Measurements from ENCODE around the gene NF1. TPM values are rescaled to one million over a fixed set of nuclear protein-coding genes. Genes with fewer than 3 reads are reported as not detected.

Gene NF1
- total RNA-seq, 2 experiments from 2014 or later = 15.5 to 18.7 TPM

DNA sequence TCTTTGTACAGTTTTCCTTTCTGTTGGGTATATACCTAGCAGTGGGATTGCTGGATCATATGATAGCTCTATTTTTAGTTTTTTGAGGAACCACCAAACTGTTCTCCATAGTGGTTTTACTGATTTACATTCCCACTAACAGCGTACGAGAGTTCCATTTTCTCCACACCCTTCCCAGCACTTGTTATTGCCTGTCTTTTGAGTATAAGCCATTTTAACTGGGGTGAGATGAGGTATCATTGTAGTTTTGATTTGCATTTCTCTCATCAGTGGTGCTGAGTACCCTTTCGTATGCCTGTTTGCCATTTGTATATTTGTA, 220.0 kb downstream of the NF1 start:
- intact Hi-C loops (cut with DNase I, micrococcal nuclease) = loop anchor here (5.0 to 10.0 kb wide), 3 partner anchors 173 to 490 kb away; partner anchors contain the start of gene CRLF3 (in 2 of the 2)
- POLR2A ChIA-PET = interaction anchor here (0.9 to 1.2 kb wide), 3 partner anchors 14 to 173 kb away, joined by 3 to 4 read pairs (median 4); no protein-coding TSS in a partner anchor
- Mint-ChIP-seq H3K9me3 (peaks cover 1% of the 10 kb centered on the region), H3K27me3 (no peaks in the 10 kb centered on the region), H3K36me3 (ENCODE audit: low read depth) (peaks cover 49% of the 10 kb centered on the region), H3K4me3 (peak overlapping the region; percentile 92), H3K27ac (peak overlapping the region; percentile 97), H3K4me1 (ENCODE audit: low read depth) (peaks cover 56% of the 10 kb centered on the region)
- Histone ChIP-seq H3K27ac (ENCODE audit: low read depth in 1 of 2, low read length in 2 of 2) (peak overlapping the region in 1 of 2 donors; percentile 77), H3K4me3 (ENCODE audit: low read length) (no peak overlapping the region), H3K36me3 (ENCODE audit: insufficient read depth, low read length) (no peaks in the 10 kb centered on the region), H3K4me1 (ENCODE audit: insufficient read depth, low read length) (peaks cover 5% of the 10 kb centered on the region), H3K27me3 (ENCODE audit: control insufficient read depth in 1 of 2, insufficient read depth in 2 of 2, low read length in 2 of 2) (no peaks in the 10 kb centered on the region), H3K9me3 (ENCODE audit: control insufficient read depth in 1 of 2, insufficient read depth in 1 of 2, low read length in 2 of 2) (no peaks in the 10 kb centered on the region)
- CTCF ChIA-PET = interaction anchor here (1.3 kb wide), 1 partner anchor 98 kb away, joined by 4 read pairs; no protein-coding TSS in a partner anchor
- DNase-seq (no peak), ATAC-seq (ENCODE audit: poor library complexity) (no peak)
- TF ChIP-seq CTCF (IDR thresholded peaks at IDR 0.05) = no peak

DNA sequence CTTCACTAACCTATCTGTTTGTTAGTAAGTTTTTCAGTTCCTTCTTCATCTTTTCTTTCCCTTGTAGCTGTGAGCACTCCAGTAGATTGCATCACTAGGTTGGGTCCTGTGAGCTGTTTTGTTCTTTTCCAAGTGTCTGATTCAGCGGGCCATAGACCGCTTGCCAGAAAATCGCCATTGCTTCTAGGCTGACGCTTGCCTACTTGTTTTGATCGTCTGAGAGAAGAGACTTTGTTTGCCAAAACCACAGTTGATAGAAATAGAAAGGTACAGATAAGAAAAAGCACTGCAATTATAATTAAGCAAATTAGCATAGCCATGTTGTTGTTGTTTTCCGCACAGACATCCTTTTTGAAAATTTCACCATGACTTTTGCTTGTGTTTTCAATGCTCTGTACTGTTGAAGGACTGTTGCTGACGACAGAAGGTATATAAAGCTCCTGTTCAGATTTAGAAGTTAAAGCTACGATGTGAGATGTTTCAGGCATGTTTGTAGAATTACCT, 223.6 kb downstream of the NF1 start:
- ATAC-seq (ENCODE audit: poor library complexity) (peak; percentile 39), DNase-seq (peak; percentile 32 to 84 (median 61))
- H3K9me3 Mint-ChIP-seq = peaks cover 1% of the 10 kb centered on the region
- H3K27ac Mint-ChIP-seq = peak overlapping the region; percentile 93
- Histone ChIP-seq H3K9me3 (ENCODE audit: control insufficient read depth in 1 of 2, insufficient read depth in 1 of 2, low read length in 2 of 2) (no peaks in the 10 kb centered on the region), H3K36me3 (ENCODE audit: insufficient read depth, low read length) (no peaks in the 10 kb centered on the region), H3K27me3 (ENCODE audit: control insufficient read depth in 1 of 2, insufficient read depth in 2 of 2, low read length in 2 of 2) (no peaks in the 10 kb centered on the region), H3K27ac (ENCODE audit: low read depth in 1 of 2, low read length in 2 of 2) (peak overlapping the region; percentile 83 to 87), H3K4me1 (ENCODE audit: insufficient read depth, low read length) (peaks cover 12% of the 10 kb centered on the region), H3K4me3 (ENCODE audit: low read length) (peak overlapping the region; percentile 82)
- peak overlapping the region; percentile 91 for H3K4me3 Mint-ChIP-seq
- no peak for TF ChIP-seq CTCF (IDR thresholded peaks at IDR 0.05)
- peaks cover 62% of the 10 kb centered on the region for H3K4me1 Mint-ChIP-seq (ENCODE audit: low read depth)
- no peaks in the 10 kb centered on the region for H3K27me3 Mint-ChIP-seq
- ChIA-PET POLR2A (interaction anchor here (0.7 to 9.3 kb wide), 7 partner anchors 9 to 348 kb away, joined by 3 to 157 read pairs (median 5); partner anchors contain the start of genes EVI2B and RNF135), CTCF (interaction anchor here (2.4 kb wide), 1 partner anchor 9 kb away, joined by 7 read pairs; no protein-coding TSS in a partner anchor)
- intact Hi-C loops (cut with DNase I, micrococcal nuclease) = loop anchor here (5.0 to 10.0 kb wide), 2 partner anchors 189 to 494 kb away; partner anchors contain the start of gene CRLF3 (in 2 of the 2)
- H3K36me3 Mint-ChIP-seq (ENCODE audit: low read depth) = peaks cover 50% of the 10 kb centered on the region

GRCh38 chr17:31318851-31319661, 224.3 kb downstream of the NF1 start:
- Histone ChIP-seq H3K9me3 (ENCODE audit: control insufficient read depth in 1 of 2, insufficient read depth in 1 of 2, low read length in 2 of 2) (no peaks in the 10 kb centered on the region), H3K4me1 (ENCODE audit: insufficient read depth, low read length) (peaks cover 12% of the 10 kb centered on the region), H3K4me3 (ENCODE audit: low read length) (peak overlapping the region; percentile 82), H3K27me3 (ENCODE audit: control insufficient read depth in 1 of 2, insufficient read depth in 2 of 2, low read length in 2 of 2) (no peaks in the 10 kb centered on the region), H3K27ac (ENCODE audit: low read depth in 1 of 2, low read length in 2 of 2) (peak overlapping the region; percentile 83 to 87), H3K36me3 (ENCODE audit: insufficient read depth, low read length) (no peaks in the 10 kb centered on the region)
- no peaks in the 10 kb centered on the region for H3K27me3 Mint-ChIP-seq
- H3K9me3 Mint-ChIP-seq = peaks cover 1% of the 10 kb centered on the region
- peaks cover 63% of the 10 kb centered on the region for H3K4me1 Mint-ChIP-seq (ENCODE audit: low read depth)
- DNase-seq = peak in 3 of 14 experiments; percentile 62 to 66 (median 64)
- peak overlapping the region; percentile 93 for H3K27ac Mint-ChIP-seq
- H3K4me3 Mint-ChIP-seq = peak overlapping the region; percentile 91
- TF ChIP-seq CTCF (IDR thresholded peaks at IDR 0.05) = no peak
- ATAC-seq (ENCODE audit: poor library complexity) = no peak
- CTCF ChIA-PET = interaction anchor here (2.4 kb wide), 1 partner anchor 10 kb away, joined by 7 read pairs; no protein-coding TSS in a partner anchor
- POLR2A ChIA-PET = interaction anchor here (0.6 to 9.3 kb wide), 16 partner anchors 10 to 541 kb away, joined by 3 to 157 read pairs (median 4); partner anchors contain the start of genes EVI2B and RNF135
- intact Hi-C loops (cut with DNase I, micrococcal nuclease) = loop anchor here (5.0 to 10.0 kb wide), 2 partner anchors 188 to 494 kb away; partner anchors contain the start of gene CRLF3 (in 2 of the 2)
- H3K36me3 Mint-ChIP-seq (ENCODE audit: low read depth) = peaks cover 43% of the 10 kb centered on the region

All from CD4-positive, alpha-beta T cell (primary cell).